Left lung (tissue), 10 donors: Measurements from ENCODE around the gene ATOX1. TPM values are rescaled to one million over a fixed set of nuclear protein-coding genes. Genes with fewer than 3 reads are reported as not detected.
"Not testable (repeated sequence)": the region's sequence is repeated elsewhere in the genome, so short reads cannot be mapped to it uniquely, and the experiment has no call there.

Source experiments
- ATAC-seq: fragments of 200-7000 bp; cut with Tn5 transposase; one replicate; pipeline ENCODE4 v1.9.1; 2020; ENCODE audit warnings: moderate library complexity
- DNase-seq, 4 donors: peaks; one replicate each; pipeline ENCODE4 v3.0.0-alpha.2; 2013 to 2020
- H3K27ac ChIP-seq, 2 donors: fragments of 200-600 bp; sonication (generic) in 1 of 2; one replicate each; pipeline versions ENCODE4 v1.5.0 to v1.8.0; 2020 to 2021
- H3K27me3 ChIP-seq, 2 donors: fragments of 200-600 bp; sonication (generic) in 1 of 2; one replicate each; pipeline versions ENCODE4 v1.5.0 to v1.8.0; 2020 to 2021
- H3K36me3 ChIP-seq, 2 donors: fragments of 200-600 bp; sonication (generic) in 1 of 2; one replicate each; pipeline versions ENCODE4 v1.5.0 to v1.8.0; 2020 to 2021
- H3K4me1 ChIP-seq, 2 donors: fragments of 200-600 bp; one replicate each; pipeline ENCODE4 v1.8.0; 2021
- H3K4me3 ChIP-seq, 2 donors: fragments of 200-600 bp; sonication (generic) in 1 of 2; one replicate each; pipeline versions ENCODE4 v1.5.0 to v1.8.0; 2020 to 2021; ENCODE audit warnings: mild to moderate bottlenecking in 1 of 2
- H3K9me3 ChIP-seq, 2 donors: fragments of 200-600 bp; sonication (generic) in 1 of 2; one replicate each; pipeline versions ENCODE4 v1.5.0 to v1.8.0; 2020 to 2021
- CTCF ChIP-seq, 2 donors: fragments of 200-600 bp; sonication (generic) in 1 of 2; IDR thresholded peaks; one replicate each; pipeline versions ENCODE4 v1.5.0 to v1.8.0; 2021; ENCODE audit warnings: antibody characterized with exemption in 2 of 2
- intact Hi-C, 2 donors: fragments of 100-400 bp; cut with DNase I; formaldehyde crosslinking; loops; one replicate each; pipeline versions ENCODE4 v1.11.2 to v1.14.2; 2022
- polyA plus RNA-seq, 6 donors: library from polyadenylated mRNA; unstranded; fragments of 120-200 nt; gene quantifications; one replicate each; pipeline ENCODE4 v1.2.1, GENCODE V29; 2013; ENCODE audit not compliant: insufficient read length in 6 of 6
- total RNA-seq, 2 donors: library from RNA; stranded (reverse); fragmentation: NEBNext Ultra II Directional; extraction: Animal tissue kit (Norgen Biotek cat#: 25700); gene quantifications; one replicate each; pipeline ENCODE4 v1.2.1, GENCODE V29; 2021
- donor health status: DM: no; HTN: yes; CAD: no.
- donor health status: DM: no; HTN: no; CAD: no.

ATOX1 gene
- total and polyA plus RNA-seq, 8 donors = 58.4 to 89.7 (median 73.2) TPM

DNA sequence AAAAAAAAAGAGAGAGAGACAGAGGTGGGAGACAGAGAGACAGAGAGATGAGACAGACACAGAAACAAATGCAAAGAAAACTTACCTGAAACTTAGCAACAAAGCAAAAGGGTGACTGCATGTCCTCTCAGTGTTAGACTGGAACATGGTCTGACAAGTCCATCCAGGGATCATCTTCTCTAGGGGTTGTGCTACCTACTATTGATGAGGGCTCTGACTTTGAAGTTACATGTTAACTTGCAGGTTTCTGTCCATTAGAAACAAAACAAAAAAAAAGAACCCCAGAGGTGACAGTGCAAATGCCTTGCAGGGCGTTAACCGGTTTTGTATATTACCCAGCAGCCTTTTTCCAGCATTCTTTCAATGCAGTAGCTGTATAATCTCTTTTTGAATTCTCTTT is 58.1 kb downstream of the ATOX1 start:
- ATAC-seq (no peak), DNase-seq (no peak)
- Histone ChIP-seq H3K27me3 (no peaks in the 10 kb centered on the region), H3K4me1 (peaks cover 0 to 5% of the 10 kb centered on the region in 2 donors), H3K27ac (peak overlapping the region in 1 of 2 donors; percentile 20), H3K36me3 (no peaks in the 10 kb centered on the region), H3K4me3 (no peak overlapping the region), H3K9me3 (no peaks in the 10 kb centered on the region)
- intact Hi-C loops = no loop called here
- no peak for TF ChIP-seq CTCF (IDR thresholded peaks at IDR 0.05)

DNA sequence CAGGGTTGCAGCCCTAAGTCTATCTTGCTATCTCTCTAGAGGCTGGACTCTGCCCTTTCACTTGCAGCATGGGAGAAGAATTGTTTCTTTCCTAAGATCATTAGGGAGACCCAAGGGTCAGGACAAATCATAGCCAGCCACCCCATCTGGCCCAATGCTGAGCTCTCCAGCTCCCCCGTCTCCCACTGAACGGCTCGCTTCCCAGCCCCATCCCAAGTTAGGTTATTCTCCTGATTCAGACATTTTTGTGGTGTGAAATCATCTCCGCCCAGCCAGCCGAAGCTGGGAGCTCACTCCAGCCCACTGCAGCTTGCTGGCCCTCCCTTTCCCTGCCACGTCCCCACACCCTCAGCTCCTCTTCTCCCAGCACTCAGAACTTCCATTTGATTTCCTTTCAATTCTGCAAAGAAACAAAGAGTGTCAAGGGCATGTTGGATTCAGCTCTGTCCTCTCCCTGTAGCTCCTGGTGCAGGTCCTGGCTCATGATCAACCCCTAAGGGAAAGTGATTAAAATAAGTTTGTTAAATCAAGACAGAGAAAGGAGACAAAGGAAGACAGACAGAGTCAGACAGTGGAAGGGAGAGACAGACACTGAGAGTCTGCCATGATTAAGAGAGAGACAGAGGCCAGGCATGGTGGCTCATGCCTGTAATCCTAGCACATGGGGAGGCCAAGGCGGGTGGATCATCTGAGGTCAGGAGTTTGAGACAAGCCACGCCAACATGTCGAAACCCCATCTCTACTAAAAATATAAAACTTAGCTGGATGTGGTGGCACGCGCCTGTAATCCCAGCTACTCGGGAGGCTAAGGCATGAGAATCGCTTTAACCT is 59.1 kb downstream of the ATOX1 start:
- intact Hi-C loops = no loop called here
- H3K4me3 ChIP-seq = no peak overlapping the region
- ATAC-seq = peak; percentile 82
- peaks cover 0 to 5% of the 10 kb centered on the region in 2 donors for H3K4me1 ChIP-seq
- DNase-seq = peak in 3 of 4 donors; percentile 78 to 90 (median 80)
- H3K36me3 ChIP-seq = no peaks in the 10 kb centered on the region
- no peaks in the 10 kb centered on the region for H3K9me3 ChIP-seq
- H3K27me3 ChIP-seq = no peaks in the 10 kb centered on the region
- peak overlapping the region; percentile 71 to 87 for H3K27ac ChIP-seq
- no peak for TF ChIP-seq CTCF (IDR thresholded peaks at IDR 0.05)

- intact Hi-C loops, ATAC-seq, H3K4me1 ChIP-seq, H3K9me3 ChIP-seq, H3K27me3 ChIP-seq, H3K4me3 ChIP-seq, DNase-seq, H3K36me3 ChIP-seq: not testable (repeated sequence)
- peak overlapping the region in 1 of 2 donors; percentile 87 for H3K27ac ChIP-seq
Observed at GRCh38 chr5:151698081-151698480, 60.4 kb downstream of the ATOX1 start.

- intact Hi-C loops = no loop called here
- Histone ChIP-seq H3K36me3 (no peaks in the 10 kb centered on the region), H3K27me3 (no peaks in the 10 kb centered on the region), H3K9me3 (no peaks in the 10 kb centered on the region), H3K27ac (peak overlapping the region in 1 of 2 donors; percentile 87), H3K4me1 (peaks cover 0 to 5% of the 10 kb centered on the region in 2 donors), H3K4me3 (no peak overlapping the region)
- ATAC-seq = no peak
- TF ChIP-seq CTCF (IDR thresholded peaks at IDR 0.05) = no peak
- no peak for DNase-seq
Observed at GRCh38 chr5:151697452-151697851, 61.0 kb downstream of the ATOX1 start.

DNA sequence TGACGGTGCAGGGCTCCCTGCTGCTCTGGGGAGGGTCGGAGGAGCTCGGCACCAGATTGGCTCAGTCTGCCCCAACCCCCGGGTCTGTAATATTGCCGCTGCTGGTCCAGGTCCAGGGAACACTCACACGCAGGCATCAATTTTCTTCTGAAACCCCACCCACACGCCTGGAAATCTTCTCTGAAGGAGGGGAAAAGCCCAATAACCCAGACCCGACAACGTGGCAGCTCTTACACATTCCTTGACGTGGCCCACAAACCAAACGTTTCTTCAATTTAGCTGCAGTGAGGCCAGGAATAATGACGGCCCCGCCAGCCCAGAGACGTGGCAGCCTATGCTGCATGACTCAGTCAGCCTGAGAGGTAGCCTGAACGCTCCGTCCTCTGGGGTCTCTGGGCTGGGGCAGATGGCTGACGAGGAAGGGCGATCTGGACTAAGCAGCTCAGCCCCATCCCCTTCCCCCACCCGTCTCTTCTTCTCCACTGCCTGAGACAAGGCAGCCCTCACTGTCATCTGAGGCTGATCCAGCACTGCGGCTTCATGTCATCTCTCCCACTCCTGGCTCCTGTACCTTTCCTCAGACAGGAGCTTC is 61.9 kb downstream of the ATOX1 start:
- no peaks in the 10 kb centered on the region for H3K27me3 ChIP-seq
- no peaks in the 10 kb centered on the region for H3K36me3 ChIP-seq
- no peaks in the 10 kb centered on the region for H3K9me3 ChIP-seq
- no peak for TF ChIP-seq CTCF (IDR thresholded peaks at IDR 0.05)
- peak overlapping the region; percentile 60 to 87 for H3K27ac ChIP-seq
- no peak overlapping the region for H3K4me3 ChIP-seq
- DNase-seq = peak in 3 of 4 donors; percentile 72 to 93 (median 85)
- H3K4me1 ChIP-seq = peaks cover 0 to 5% of the 10 kb centered on the region in 2 donors
- peak; percentile 62 for ATAC-seq
- intact Hi-C loops = no loop called here
